ENCODE data around the gene SDC3.
"Not testable (repeated sequence)": the region's sequence is repeated elsewhere in the genome, so short reads cannot be mapped to it uniquely, and the experiment has no call there.

SDC3 gene

DNA sequence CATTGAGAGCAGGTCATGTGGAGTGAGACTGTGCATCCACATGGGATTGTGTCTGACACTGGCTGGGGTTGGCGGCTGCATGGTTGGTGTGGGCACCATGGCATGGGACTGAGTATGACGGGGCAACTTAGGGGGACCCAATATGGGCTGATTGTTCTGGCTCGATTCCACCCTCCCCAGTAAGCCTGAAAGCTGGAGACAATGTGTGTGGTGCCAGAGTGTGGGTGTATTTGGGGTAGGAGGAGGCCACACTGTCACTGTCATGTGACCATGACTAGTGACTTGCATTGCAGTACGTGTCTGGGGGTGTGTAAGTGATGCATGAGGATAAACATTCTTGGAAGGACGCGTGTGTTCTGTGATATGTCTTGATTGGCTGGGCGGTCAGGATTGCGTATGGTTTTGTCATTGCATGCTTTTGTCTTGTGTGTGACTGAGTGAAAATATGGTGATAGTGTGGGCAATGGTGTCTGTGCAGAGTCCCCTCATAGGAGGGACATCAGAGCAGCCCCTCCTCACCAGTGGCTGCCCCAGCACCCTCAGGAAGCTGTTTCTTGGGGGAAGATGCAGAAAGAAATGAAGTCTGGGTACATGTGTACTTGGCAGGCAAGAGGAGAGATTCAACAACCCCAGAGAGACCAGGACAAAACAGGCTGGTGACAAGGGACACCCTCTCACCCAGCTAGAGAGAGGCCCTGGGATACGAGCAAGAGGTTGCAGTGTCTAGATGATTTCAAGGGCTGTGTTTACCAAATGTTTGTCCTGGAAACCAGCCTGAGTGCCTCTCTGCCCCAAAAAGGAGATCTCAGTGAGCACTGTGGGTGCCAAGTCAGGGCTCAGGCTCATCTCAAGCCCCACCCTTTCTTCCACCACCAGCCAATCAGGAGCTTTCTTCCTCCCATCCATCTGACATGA, 36.3 kb downstream of the SDC3 start:
- no peak for DNase-seq

DNA sequence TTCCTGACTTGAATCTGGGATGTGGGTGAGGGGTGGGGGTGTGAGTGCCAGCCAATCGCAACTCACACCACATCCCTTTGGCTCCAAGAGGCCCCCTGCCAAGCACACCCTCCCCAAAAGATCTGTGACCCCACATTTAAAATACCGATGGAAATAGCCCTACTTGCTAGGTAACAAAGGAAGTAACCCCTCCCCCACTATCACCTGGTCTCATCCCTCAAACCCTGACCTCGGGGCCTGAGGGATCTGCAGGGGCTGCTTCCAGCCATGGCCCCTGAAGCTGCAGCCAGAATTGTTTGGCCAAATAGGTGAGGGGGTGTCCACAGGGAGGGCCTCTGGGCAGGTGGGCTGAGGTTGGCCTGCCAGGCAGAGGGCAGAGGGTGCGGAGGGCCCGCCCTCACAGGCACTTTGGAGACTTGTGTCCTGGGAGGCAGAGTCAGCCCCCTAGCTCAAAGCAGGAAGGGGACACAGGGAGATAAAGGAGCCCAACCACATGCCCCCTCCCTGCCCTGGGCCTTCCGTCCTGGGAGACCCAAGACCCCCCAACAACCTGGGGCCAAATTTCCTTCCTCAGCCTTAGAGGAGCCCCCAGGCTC, 37.2 kb downstream of the SDC3 start:
- no peak for DNase-seq

DNA sequence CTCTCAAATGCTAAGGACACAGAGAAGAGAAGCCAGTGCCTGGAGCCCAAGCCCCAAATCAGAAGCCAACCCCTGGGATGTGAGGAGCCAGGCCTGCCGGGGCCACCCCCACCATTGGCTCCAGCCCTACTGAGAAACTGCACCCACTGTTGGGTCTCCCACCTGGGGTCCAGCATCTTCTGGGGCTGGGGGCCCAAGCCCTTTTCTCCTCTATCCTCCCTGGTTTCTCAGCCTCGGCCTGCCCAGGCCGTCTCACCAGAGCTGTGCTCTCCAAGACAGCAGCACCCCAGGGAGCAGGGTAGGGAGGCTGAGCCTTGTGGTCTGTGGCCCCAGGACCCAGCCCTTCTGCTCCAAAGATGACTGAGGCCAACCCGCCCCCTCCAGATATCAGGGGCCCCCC, 37.9 kb downstream of the SDC3 start:
- no peak for DNase-seq

DNA sequence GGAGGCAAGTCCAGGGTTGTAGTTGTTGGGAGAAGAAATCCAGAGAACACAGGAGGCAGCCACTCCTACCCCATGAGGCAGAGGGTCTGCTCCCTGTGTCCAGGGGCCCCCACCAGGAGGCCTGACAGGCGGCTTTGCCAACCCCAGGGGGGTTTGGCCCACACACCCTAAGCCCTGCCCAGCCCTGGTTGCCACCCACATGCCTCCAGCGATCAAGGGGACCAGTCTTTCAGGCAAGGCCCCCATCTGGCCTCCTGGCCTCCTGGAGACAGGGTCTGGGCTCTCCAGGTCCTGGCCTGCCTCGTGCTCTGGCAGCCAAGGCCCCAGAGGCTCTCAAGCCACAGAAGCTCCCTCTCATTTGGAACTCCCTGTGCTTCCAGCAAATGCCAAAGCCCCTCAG, 38.5 kb downstream of the SDC3 start:
- DNase-seq, result no peak

DNA sequence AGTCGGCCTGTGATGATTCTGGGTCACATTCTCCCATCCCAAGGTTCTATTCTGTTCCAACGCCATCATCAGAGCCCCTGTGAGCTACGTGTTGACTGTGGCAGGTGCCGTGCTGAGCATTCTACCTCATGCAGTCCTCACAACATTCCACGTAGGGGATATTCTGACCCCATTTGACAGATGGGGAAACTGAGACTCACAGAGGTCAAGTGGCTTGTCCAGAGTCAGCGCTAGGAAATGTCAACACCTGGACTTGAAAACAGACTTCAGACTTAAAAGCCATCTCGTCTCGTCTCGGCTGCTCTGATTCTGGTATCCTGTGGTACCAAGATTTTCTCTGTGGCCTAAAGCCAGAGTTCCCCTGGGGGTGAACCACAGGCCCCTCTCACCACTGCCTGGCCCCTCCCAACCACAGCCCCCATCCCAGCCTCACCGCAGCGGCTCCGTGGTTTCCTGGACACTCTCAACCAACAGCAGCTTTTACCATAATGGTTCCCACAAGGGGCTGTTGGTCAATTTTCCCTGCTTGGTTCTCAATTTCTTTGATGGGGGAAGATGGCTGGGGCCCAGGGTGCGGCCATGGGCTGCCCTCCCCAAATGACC, 39.6 kb downstream of the SDC3 start:
- DNase-seq, result no peak

DNA sequence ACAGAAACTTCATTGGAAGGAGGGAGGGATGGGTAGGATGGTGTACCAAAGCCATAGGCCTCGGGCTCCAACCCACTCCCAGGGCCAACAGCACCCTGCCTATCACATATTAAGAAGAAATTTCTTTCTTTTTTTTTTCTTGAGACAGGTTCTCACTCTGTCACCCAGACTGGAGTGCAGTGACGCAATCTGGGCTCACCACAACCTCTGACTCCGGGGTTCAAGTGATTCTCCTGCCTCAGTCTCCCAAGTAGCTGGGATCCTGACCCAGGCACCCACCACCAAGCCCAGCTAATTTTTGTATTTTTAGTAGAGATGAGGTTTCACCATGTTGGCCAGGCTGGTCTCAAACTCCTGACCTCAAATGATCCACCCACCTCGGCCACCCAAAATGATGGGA, 40.5 kb downstream of the SDC3 start:
- DNase-seq, result not testable (repeated sequence)

DNA sequence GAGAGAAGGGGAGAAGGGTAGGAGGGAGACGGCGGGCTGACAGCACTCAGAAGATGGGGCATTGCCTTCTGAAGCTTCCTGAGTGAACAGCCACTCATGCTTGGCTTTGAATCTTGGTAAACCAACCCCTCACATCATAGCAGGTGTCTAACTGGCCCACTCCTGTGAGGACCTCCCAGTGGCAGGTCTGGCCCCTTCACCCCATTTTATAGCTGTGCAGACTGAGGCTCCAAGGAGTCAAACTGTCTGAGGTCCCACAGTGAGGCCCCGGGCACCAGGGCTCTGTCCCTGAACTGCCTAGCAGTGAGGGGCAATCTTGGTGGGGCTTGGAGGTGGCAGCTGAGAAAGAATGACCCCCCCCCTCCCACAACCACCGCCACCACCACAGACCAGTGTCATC, 41.0 kb downstream of the SDC3 start:
- DNase-seq, result no peak

DNA sequence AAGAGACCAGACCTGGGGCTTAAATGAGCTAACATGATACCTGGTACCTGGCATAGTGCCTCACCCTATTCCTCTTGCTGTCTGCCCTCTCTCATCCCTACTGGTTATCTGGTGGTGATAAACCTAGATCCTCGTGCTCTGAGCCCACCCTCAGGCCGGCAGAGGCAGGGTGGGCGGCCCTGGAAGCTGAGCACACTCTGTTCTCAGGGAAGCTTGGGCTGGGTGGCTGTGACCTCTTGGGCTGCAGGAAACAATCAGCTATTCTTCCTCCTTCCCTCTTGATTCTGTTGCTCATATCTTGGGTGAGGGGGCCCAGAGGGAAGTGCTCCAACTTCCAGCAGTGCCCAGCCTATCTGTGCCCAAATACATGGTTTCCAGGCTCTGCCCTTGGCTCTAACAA, 42.0 kb downstream of the SDC3 start:
- DNase-seq, result no peak

DNA sequence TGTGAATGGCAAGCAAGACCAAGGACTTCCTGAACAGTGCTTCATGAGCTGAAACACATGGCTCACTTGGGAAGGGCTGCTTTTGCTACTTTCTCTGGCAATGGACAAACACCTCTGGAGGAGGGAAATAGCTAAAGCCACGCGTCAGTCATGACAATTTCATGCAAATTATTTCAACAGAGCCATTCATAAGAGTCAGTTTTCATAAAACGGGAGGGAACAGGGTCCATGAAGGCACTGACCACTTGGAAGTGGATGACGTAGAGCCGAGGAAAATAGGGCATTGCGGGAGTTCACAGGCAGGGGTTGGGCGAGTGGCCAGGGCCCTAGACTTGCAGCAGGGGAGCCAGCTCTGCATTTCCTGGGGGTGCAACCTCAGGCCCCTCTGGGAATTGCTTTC, 43.9 kb downstream of the SDC3 start:
- no peak for DNase-seq

DNA sequence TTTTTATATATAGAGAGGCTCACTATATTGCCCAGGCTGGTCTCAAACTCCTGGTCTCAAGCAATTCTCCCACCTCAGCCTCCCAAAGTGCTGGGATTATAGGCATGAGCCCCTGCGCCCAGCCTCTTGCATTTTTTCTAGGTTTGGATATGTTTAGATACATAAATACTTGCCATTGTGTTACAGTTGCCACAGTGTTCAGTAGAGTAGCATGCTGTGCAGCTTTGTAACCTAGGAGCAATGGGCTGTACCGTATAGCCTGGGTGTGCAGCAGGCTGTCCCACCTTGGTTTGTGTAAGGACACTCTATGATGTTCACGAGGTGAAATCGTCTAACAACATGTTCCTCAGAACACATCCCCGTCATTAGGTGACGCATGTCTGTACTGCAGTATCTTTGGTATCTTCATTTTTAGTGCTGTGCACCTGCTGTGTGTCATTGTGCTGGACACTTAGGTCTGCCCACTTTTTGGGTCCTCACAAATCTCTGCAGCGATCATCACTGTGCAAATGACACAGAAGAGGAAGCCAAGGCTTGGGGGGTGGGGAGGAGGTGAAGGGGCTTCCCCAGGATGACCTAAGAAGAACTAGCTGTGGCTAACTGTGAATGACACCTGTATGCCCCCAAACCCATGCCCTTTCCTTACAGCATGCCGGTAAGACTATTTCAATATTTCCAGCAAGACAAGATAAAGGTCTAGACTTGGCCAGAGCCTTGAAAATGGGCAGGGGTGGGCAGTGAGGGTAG, 44.5 kb downstream of the SDC3 start:
- no peak for DNase-seq

DNA sequence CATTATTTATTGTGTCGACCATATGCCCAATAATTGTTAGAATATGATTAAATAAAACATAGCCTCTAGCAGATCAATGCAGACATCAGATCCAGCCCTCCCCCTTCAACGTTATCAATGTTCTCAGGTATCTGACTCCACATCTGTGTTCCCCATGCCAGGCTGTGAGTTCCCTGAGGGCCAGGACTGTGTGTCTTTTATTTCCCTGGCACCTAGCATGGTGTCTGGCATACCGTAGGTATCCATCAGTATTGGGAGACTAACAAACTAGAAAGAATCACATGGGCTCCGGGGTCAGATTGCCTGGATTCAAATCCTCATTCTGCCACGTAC, 48.3 kb downstream of the SDC3 start:
- DNase-seq, result no peak

DNA sequence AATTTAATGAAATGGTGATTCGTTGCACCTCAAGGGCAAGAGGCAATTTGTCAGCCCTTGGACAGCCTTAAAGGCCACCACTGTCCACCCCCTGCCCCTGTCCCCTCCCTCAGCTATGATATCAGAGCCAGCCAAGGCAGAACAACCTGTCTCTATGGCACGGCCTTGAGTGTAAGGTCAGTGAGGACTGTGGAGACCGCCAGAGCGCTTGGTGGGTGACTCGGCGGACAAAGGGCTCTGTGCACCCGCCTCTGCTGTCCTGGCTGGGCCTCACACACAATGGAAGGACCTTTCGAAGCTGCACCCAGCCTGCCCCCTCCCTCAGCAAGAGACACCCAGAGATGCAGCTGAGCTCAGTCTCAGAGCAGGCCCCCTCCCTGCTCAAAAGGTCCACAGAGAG, 50.6 kb downstream of the SDC3 start:
- DNase-seq, result no peak

DNA sequence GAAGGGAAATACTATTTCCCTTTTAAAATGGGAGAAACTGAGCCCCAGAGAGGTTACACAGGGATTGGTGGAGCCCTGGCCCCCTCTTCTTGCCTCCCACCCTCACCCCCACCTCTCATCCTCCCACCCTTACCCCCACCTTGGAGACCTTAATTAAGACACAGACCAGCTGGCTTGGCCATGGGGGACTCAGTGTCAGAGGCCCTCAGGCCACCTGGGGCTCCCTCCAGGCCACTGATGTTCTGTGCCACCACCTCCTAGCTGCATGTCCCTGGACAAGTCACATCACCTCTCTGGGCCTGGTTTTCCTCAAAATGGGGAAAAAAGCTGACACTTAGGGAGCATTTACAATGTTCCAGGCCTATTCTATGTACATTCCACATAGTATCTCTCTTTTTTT, 51.5 kb downstream of the SDC3 start:
- no peak for DNase-seq

DNA sequence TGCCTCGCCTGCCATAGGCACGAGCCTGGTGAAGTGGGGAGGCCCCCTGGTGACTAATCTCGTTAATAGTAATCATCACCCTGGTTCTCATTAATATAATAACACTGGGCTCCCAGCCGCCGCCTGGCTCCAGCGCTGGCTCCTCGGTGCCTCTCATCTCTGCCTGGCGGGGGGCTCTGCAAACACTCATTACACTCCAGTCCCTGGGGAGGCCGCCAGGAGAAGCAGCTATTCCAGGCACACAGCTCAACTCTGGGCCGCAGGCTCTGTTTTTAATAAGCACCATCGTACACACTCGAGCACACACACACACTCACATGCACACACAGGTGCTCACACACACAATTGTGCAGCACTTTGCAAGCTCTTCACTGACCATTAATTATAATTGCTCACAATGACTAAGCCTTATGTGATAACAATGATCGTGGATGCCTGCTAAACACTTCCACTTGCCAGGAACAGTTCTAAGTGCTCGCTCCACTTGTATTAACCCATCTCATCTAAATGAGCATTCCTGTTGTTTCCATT, 52.2 kb downstream of the SDC3 start:
- DNase-seq, result no peak

DNA sequence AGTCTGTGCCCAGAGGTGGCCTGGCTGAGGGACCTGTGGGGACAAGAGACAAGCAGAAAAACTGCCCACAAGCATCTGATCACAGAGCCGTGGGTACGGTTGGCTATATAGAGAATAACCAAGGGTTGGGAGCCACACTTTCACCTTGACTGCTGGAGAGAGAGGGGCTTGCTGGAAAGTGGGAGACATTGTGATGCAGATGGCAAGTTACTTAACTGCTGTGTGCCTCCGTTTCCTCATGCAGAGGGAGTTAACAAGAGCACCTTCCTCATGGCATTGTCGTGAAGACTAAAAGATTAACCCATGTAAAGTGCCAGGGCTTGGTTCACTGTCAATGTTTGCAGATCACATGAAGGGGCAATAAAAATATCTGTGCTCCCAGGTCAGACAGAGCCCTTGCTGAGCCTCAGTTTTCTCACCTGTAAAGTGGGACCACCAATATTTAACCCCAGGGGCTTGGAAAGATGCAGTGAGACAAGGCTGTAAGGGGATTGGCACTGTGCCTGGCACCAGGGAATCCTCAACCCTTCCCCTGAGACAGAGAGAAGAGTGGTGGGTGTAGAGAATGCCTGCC, 52.8 kb downstream of the SDC3 start:
- no peak for DNase-seq

DNA sequence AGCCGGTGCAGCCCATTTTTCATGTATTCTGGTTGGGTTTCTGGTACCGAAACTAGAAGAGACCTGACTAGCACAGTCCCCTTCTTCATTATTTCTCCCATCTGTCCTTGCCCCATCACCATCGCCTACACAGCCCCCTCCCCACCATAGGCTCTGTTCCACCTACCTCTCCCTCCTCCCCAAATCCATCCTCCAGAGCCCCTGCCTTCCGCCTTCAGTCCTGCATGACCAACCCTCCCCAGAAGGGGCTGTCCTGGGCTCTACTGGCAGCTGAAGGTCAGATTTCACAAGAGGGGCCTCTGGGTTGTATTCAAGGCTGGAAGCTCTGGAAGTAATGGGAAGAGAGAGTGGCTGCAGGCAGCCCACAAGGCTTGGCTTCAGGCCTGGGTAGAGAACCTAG, 55.2 kb downstream of the SDC3 start:
- DNase-seq, result no peak

DNA sequence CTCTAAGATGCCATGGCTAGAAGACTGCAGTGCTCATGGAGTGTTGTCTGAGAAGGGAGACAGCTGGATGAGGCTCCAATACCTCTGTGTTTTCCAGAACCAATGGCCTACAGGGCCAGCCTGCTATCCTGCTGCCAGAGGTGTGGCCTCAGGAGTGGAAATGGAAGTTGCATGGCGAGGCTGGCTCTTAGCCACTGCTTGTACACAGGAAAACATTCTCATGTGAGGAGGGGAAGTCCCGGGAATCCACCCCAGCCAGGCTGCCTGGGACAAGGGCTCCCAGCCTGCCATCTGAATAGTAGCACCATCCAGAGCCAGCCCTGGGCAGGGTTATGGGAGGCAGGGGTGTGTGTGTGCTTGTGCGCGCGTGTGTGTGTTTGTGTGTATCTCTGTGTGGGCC, 56.5 kb downstream of the SDC3 start:
- DNase-seq, result no peak

DNA sequence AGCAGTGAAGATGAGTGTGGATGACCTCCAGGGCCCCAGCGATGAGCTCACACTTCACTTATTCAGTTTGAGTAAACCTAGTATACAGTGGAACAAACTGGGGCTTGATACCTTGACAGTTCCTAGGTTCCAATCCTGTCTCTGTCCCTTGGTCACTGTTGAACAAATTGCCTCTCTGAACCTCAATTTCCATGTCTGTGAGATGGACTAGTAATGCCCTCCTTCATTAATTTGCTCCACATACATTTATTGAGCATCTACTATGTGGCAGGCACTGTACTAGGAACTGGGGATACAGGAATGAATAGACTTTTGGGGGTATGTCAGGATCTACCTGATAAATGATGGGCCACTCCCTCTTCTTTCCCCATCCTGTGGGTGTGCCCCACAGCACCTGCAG, 57.3 kb downstream of the SDC3 start:
- no peak for DNase-seq

DNA sequence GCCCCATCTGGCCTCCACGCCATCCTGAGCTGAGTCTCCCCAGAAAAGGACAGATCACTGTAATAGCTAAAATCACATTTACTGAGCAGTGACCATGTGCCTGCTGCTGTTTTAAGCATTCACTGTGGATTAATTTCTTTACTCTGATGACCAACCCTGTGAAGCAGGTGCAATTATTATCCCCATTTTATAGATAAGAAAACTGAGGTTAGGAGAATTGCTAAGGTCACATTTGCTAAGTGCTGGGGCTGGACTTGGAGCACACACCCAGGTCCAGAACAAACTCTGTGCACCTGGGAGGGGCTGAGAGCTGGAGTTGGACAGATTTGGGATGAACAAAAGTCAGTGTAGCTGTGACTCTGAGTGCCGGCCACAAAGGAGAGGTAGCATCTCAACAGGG, 58.0 kb downstream of the SDC3 start:
- no peak for DNase-seq

DNA sequence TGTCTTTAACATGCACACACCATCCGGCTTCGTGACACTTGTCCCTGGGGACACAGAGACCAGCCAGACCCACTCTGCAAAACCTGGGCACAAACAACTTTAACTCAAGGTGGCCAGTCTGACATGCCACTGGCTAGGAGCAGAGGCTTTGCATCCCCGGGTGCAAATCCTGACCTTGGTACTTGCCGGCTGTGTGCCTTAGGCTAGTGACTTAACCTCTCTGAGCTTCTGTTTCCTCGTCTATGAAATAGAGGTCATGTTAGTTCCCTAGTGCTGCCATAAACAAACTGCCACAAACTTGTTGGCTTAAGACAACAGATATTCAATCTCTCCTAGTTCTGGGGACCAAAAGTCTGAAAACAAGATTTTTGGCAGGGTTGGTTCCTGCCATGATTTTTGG, 60.4 kb downstream of the SDC3 start:
- DNase-seq, result no peak

DNA sequence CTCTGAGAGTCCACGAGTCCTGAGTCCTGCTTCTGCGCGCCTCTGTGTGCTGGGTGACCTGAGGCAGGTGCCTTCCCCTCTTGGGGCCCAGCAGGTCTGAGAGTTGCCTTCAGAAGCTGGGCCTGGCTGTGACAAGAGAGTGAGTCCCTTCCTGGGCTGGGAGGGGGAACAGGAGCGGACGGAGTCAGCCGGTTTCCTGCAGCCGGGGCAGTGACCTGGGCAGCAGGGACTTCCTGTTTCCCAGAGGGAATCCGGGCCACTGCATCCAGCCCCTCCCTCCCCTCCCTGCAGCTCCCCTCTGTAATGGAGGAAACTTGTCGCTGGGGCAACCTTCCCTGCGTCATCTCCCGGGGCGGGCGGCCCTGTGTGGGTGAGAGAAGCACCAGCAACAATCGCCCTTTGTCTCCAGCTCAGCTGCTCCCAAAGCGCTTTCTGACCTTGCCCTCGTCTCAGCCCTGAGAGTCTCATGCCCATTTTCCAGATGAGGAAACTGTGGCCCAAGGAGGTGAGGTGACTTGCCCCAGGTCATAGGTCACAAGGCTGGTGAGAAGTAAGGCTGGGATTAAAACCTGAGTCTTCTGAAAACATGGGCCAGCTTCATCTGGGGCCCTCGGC, 61.1 kb downstream of the SDC3 start:
- DNase-seq, result no peak

DNA sequence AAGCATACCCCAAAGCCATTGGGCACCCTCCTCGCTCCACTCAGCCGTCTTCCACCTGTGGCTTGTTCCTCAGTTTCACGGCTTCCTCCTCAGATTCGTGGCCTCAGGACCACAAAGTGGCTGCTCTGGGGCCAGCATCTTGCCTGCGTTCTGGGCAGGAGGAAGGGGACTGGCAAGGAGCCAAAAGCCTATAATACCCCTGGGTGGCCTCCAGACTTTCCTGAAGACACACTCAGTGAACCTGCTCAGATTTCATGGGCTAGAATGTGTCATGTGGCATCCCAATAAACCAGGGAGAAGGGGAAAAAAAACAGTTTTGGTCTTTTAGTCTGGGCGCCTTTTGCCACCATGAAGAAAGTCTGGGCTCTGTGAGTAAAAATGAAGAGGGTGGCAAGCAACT, 62.0 kb downstream of the SDC3 start:
- no peak for DNase-seq

DNA sequence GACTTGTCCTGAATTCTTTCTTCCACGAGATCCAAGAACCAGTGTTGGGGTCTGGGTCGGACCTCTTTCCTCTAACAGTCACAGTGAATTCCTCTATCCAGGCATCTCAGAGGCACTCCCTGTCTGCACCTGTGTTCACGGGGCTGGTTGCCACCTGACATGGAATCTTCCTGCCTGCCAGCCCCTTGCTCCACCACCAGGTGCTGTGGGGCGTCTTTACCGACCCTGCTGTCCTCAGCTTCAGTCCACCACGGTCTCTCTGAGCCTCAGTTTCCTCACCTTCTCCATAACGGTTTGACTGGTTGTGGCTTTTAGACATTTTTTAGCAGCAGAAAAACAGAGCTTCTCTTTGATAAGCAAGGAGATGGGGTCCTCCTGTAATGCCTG, 62.7 kb downstream of the SDC3 start:
- no peak for DNase-seq

All from cortex of kidney (tissue), 1 donor.